Osteocyte (in vitro differentiated cells): Measurements from ENCODE around the gene ADAMTS1. TPM values are rescaled to one million over a fixed set of nuclear protein-coding genes. Genes with fewer than 3 reads are reported as not detected.
A peak's percentile ranks its signal among the peaks of the same experiment; 100 is the strongest.
"Not testable (repeated sequence)": the region's sequence is repeated elsewhere in the genome, so short reads cannot be mapped to it uniquely, and the experiment has no call there.

Experiments
- DNase-seq: peaks from one replicate; pipeline ENCODE4 v3.0.0; 2021; ENCODE audit warnings: mixed read lengths; ENCODE audit not compliant: unreplicated experiment; ENCODE audit errors: extremely low spot score
- H3K27ac Mint-ChIP-seq: one replicate; pipeline ENCODE4 v1.8.0; 2021; ENCODE audit warnings: mild to moderate bottlenecking, mixed read lengths; ENCODE audit not compliant: unreplicated experiment
- H3K27me3 Mint-ChIP-seq: one replicate; pipeline ENCODE4 v1.8.0; 2021; ENCODE audit warnings: mixed read lengths; ENCODE audit not compliant: unreplicated experiment
- H3K36me3 Mint-ChIP-seq: one replicate; pipeline ENCODE4 v1.8.0; 2021; ENCODE audit warnings: mixed read lengths; ENCODE audit not compliant: unreplicated experiment
- H3K4me1 Mint-ChIP-seq: one replicate; pipeline ENCODE4 v1.8.0; 2021; ENCODE audit warnings: mixed read lengths; ENCODE audit not compliant: unreplicated experiment
- H3K4me3 Mint-ChIP-seq: one replicate; pipeline ENCODE4 v1.8.0; 2021; ENCODE audit warnings: mild to moderate bottlenecking, moderate library complexity, mixed read lengths; ENCODE audit not compliant: unreplicated experiment
- H3K9me3 Mint-ChIP-seq: one replicate; pipeline ENCODE4 v1.8.0; 2021; ENCODE audit warnings: mixed read lengths; ENCODE audit not compliant: unreplicated experiment
- total RNA-seq: library from RNA; stranded (reverse); gene quantifications from 2 replicates; pipeline ENCODE4 v1.2.1, GENCODE V29; 2021
- TF ChIP-seq, protein P1 (sequence below): fragments of 200-600 bp; sonication (generic); IDR thresholded peaks from 2 replicates; pipeline ENCODE4 v1.5.0; 2021; ENCODE audit warnings: antibody characterized with exemption, mild to moderate bottlenecking, moderate library complexity

Gene ADAMTS1
- total RNA-seq, 1 donor from 2014 or later, result 38.0 TPM

DNA sequence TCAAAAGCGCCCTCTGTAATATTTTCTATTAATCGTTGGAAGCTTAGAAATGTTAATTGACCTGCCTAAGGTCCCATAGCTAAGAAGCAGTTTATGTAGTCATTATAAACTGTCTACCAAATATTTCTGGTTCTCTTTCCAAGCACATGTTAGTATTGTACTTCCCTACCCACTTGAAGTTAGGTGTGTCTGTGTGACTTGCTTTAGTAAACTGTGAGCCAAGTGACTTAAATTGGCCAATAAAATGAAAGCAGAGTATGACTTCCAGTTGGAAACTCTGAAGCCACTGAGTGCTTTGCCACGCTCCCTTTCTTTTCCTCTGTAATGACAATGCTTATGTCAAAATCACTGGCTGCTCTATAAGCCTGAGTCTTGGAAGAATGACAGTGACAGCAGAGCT is 20.6 kb upstream of the ADAMTS1 start:
- Mint-ChIP-seq H3K9me3 (peaks cover 5% of the 10 kb centered on the region), H3K4me3 (no peak overlapping the region), H3K4me1 (peaks cover 7% of the 10 kb centered on the region), H3K36me3 (peaks cover 3% of the 10 kb centered on the region), H3K27me3 (no peaks in the 10 kb centered on the region), H3K27ac (no peak overlapping the region)
- no peak for DNase-seq
- TF ChIP-seq, protein P1, sequence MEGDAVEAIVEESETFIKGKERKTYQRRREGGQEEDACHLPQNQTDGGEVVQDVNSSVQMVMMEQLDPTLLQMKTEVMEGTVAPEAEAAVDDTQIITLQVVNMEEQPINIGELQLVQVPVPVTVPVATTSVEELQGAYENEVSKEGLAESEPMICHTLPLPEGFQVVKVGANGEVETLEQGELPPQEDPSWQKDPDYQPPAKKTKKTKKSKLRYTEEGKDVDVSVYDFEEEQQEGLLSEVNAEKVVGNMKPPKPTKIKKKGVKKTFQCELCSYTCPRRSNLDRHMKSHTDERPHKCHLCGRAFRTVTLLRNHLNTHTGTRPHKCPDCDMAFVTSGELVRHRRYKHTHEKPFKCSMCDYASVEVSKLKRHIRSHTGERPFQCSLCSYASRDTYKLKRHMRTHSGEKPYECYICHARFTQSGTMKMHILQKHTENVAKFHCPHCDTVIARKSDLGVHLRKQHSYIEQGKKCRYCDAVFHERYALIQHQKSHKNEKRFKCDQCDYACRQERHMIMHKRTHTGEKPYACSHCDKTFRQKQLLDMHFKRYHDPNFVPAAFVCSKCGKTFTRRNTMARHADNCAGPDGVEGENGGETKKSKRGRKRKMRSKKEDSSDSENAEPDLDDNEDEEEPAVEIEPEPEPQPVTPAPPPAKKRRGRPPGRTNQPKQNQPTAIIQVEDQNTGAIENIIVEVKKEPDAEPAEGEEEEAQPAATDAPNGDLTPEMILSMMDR, result no peak

DNA sequence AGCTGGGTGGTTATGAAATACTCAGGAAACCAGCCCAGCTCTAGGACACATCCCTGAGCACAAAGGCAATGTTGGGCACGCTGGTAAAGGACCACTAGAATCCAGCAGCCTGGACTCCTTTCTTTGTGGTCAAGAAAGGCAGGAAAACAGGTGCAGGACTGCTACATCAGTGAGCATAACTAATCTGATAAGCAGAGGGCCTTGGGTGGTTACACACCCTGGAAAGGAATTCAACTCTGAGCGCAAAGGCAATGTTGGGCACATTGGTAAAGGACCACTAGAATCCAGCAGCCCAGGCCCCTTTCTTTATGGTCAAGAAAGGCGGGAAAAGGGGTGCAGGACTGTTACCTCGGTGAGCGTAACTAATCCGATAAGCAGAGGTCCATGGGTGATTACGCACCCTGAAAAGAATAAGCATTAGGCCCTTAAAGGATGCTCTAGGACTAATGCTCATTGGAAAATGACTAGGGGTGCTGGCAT is 11.7 kb upstream of the ADAMTS1 start:
- not testable (repeated sequence) for H3K9me3 Mint-ChIP-seq, H3K4me3 Mint-ChIP-seq, H3K27me3 Mint-ChIP-seq, H3K27ac Mint-ChIP-seq, H3K4me1 Mint-ChIP-seq, DNase-seq, H3K36me3 Mint-ChIP-seq

DNA sequence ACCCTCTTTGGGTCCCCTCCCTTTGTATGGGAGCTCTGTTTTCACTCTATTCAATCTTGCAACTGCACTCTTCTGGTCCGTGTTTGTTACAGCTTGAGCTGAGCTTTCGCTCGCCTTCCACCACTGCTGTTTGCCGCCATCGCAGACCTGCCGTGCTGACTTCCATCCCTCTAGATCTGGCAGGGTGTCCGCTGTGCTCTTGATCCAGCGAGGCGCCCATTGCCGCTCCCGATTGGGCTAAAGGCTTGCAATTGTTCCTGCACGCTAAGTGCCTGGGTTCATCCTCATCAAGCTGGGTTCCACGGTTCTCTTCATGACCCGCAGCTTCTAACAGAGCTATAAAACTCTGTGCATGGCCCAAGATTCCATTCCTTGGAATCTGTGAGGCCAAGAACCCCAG is 9.5 kb upstream of the ADAMTS1 start:
- H3K27ac Mint-ChIP-seq, H3K4me3 Mint-ChIP-seq, H3K36me3 Mint-ChIP-seq, H3K4me1 Mint-ChIP-seq, H3K9me3 Mint-ChIP-seq, DNase-seq, H3K27me3 Mint-ChIP-seq: not testable (repeated sequence)

DNA sequence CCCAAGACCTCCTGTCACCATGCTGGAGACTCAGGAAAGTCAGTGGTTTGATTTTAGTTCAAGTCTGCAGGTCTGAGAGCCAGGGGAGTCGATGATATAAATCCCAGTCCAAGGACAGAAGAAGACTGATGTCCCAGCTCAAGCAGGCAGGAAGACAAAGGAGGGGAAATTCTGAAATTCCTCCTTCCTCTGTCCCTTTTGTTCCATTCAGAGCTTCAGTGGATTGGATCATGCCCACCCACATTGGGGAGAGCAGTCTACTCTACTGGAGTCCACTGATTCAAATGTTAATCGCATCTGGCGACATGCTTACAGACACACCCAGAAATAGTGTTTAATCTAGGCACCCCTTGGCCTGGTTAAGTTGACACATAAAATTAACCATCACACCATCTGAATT is 7.2 kb upstream of the ADAMTS1 start:
- H3K27me3 Mint-ChIP-seq, result no peaks in the 10 kb centered on the region

DNA sequence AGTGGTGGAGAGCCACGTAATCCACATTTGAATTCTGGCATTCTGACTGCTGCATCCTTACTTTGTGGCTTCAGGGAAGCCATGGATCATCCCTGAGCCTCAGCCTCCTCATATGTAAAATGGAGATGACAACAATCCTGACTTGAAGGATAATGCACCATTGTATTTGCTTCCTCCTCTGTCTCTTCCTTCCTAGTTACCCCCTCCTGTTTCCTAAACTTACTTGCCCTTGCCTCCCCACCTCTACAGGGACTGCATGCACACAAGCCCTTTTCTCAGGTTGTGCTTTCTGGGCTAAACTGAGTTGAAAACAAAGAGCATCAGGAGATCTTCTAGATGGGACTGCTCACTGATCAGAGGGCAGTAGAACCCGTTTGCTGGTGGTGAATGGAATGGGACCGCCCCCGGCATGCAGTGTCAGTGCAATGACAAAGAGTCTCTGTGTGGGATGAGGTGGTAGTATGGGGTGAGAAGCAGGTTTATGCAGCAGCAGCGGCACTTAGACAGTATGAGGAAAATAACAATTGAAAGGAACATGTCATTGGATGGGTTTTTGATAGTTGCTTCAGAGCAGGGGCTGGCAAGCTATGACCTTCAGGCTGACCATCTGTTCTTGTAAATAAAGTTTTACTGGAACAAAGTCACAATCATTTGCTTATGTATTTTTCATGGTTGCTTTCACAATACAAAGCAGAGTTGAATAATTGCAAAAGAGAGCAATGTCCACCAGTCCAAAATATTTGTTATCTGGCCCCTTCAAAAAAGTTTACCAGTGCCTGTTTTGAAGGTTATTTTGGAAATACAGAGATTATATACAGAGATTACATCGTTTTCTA is 6.1 kb upstream of the ADAMTS1 start:
- H3K36me3 Mint-ChIP-seq, result no peaks in the 10 kb centered on the region
- peaks cover 7% of the 10 kb centered on the region for H3K4me1 Mint-ChIP-seq
- TF ChIP-seq, protein P1, result no peak
- DNase-seq, result no peak
- H3K27ac Mint-ChIP-seq, result no peak overlapping the region
- H3K9me3 Mint-ChIP-seq, result no peaks in the 10 kb centered on the region
- H3K4me3 Mint-ChIP-seq, result no peak overlapping the region
- H3K27me3 Mint-ChIP-seq, result no peaks in the 10 kb centered on the region

More for the DNA sequence above, 7.2 kb upstream of the ADAMTS1 start:
- no peak for DNase-seq
- Mint-ChIP-seq H3K4me3 (no peak overlapping the region), H3K9me3 (no peaks in the 10 kb centered on the region), H3K4me1 (peaks cover 5% of the 10 kb centered on the region), H3K36me3 (no peaks in the 10 kb centered on the region), H3K27ac (no peak overlapping the region)
- TF ChIP-seq, protein P1, result no peak

DNA sequence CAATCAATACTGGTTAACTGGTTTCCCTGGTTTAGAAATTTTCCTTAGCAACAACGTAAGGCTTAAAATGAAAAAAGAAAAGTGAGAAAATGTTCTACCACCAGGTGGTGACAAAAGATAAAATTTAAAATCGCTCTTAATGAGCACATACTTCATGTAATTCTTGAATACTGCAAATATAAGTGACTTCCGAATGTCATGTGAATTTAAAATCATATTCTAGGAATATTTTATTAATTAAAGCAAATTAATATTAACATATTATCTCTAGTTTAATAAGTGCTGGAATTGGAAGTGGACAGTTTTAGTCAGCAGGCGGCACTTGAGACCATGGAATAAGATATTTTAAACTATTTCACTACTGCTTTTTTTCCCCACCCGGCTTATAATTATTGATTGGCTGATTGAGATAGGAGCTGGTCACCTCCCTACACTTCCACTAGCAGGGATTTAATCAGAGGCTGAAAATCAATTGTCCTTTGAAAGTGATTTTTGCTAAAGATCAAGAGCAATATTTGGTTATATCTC is 5.0 kb upstream of the ADAMTS1 start:
- no peak for DNase-seq
- Mint-ChIP-seq H3K27ac (no peak overlapping the region), H3K4me3 (peak overlapping the region; percentile 26), H3K27me3 (no peaks in the 10 kb centered on the region), H3K36me3 (no peaks in the 10 kb centered on the region), H3K9me3 (no peaks in the 10 kb centered on the region), H3K4me1 (peaks cover 10% of the 10 kb centered on the region)
- TF ChIP-seq, protein P1, result peak; percentile 88
